HepG2 (cell line): ENCODE data around the gene ATP4A. TPM values are rescaled to one million over a fixed set of nuclear protein-coding genes. Genes with fewer than 3 reads are reported as not detected.

Experiments used
- ATF5 ChIP-seq: sonication (generic); formaldehyde crosslinking; IDR thresholded peaks from 2 replicates; pipeline ENCODE4 v1.4.0; 2020; ENCODE audit warnings: mild to moderate bottlenecking, low read depth, missing genetic modification reagents
- CREB1 ChIP-seq, 2 experiments: fragments of 450-650 bp in 1 of 2; IDR thresholded peaks; 2 replicates each; pipeline ENCODE4 v1.6.1; 2016 to 2017; ENCODE audit warnings: control low read depth in 1 of 2, mild to moderate bottlenecking in 1 of 2, missing compliant biosample characterization in 1 of 2, missing genetic modification characterization in 1 of 2
- FOXA3 ChIP-seq: IDR thresholded peaks from 2 replicates; pipeline ENCODE4 v1.6.1; 2016; ENCODE audit warnings: missing genetic modification reagents, missing compliant biosample characterization
- KLF12 ChIP-seq: sonication (generic); formaldehyde crosslinking; IDR thresholded peaks from 2 replicates; pipeline ENCODE4 v1.4.0; 2020; ENCODE audit warnings: missing genetic modification reagents, borderline replicate concordance
- MXD1 ChIP-seq: sonication (generic); formaldehyde crosslinking; IDR thresholded peaks from 2 replicates; pipeline ENCODE4 v1.4.0; 2020; ENCODE audit warnings: mild to moderate bottlenecking, missing genetic modification reagents
- NR2F6 ChIP-seq, 2 experiments: IDR thresholded peaks; 2 replicates each; pipeline ENCODE4 v1.6.1; 2016; ENCODE audit warnings: antibody characterized with exemption in 1 of 2, mild to moderate bottlenecking in 1 of 2
- RFX1 ChIP-seq: fragments of 450-650 bp; IDR thresholded peaks from 2 replicates; pipeline ENCODE4 v1.6.1; 2017
- SMARCC2 ChIP-seq: fragments of 450-650 bp; IDR thresholded peaks from 2 replicates; pipeline ENCODE4 v1.6.1; 2017; ENCODE audit warnings: antibody characterized with exemption, mild to moderate bottlenecking
- TBL1XR1 ChIP-seq: fragments of 150-350 bp; IDR thresholded peaks from 2 replicates; pipeline ENCODE4 v1.6.1; 2014; ENCODE audit warnings: borderline replicate concordance, low read length; ENCODE audit not compliant: partially characterized antibody
- ZBTB14 ChIP-seq: sonication (generic); formaldehyde crosslinking; IDR thresholded peaks from 2 replicates; pipeline ENCODE4 v1.4.0; 2020; ENCODE audit warnings: missing genetic modification reagents
- ZFX ChIP-seq: sonication (generic); formaldehyde crosslinking; IDR thresholded peaks from 2 replicates; pipeline ENCODE4 v1.4.0; 2020; ENCODE audit warnings: mild to moderate bottlenecking, low read depth, missing genetic modification reagents, moderate library complexity
- ZNF646 ChIP-seq: sonication (generic); formaldehyde crosslinking; IDR thresholded peaks from 2 replicates; pipeline ENCODE4 v1.9.0; 2021; ENCODE audit warnings: mild to moderate bottlenecking, missing genetic modification reagents
- ZNF75D ChIP-seq: sonication (generic); formaldehyde crosslinking; IDR thresholded peaks from 2 replicates; pipeline ENCODE4 v1.8.1; 2023; ENCODE audit warnings: missing genetic modification reagents, mild to moderate bottlenecking, borderline replicate concordance
- ZNF841 ChIP-seq: sonication (generic); formaldehyde crosslinking; IDR thresholded peaks from 2 replicates; pipeline ENCODE4 v1.8.1; 2023; ENCODE audit warnings: missing genetic modification reagents, borderline replicate concordance
- polyA plus RNA-seq, 8 experiments: library from polyadenylated mRNA; depleted of rRNA in 3 of 8; stranded (reverse) in 7 of 8; unstranded in 1 of 8; fragments of >200 nt; fragmentation: Illumina TruSeq in 4 of 8; extraction: Trizol in 4 of 8; gene quantifications; 2 replicates each; pipeline versions ENCODE4 v1.2.1 to v1.2.3, GENCODE V29; 2011 to 2016; ENCODE audit warnings: low read depth in 4 of 8, missing spikeins in 1 of 8, mixed read lengths in 1 of 8; ENCODE audit not compliant: insufficient read depth in 1 of 8
- total RNA-seq, 5 experiments: library from RNA; depleted of rRNA; stranded (reverse); fragments of >200 nt; fragmentation: Illumina TruSeq; extraction: Trizol; gene quantifications; 2 replicates each; pipeline ENCODE4 v1.2.3, GENCODE V29; 2016; ENCODE audit warnings: low read depth in 1 of 5
- TF ChIP-seq, protein P1 (sequence below): IDR thresholded peaks from 2 replicates; pipeline ENCODE4 v1.6.1; 2016
- TF ChIP-seq, protein P2 (sequence below): sonication (generic); formaldehyde crosslinking; IDR thresholded peaks from 2 replicates; pipeline ENCODE4 v1.4.0; 2020; ENCODE audit warnings: mild to moderate bottlenecking, missing genetic modification reagents

ATP4A gene
- total and polyA plus RNA-seq, 2 of the 13 experiments (the other 11 are each of a cell fraction or from before 2014, with no cell fraction given): 0.08 to 0.11 TPM

DNA sequence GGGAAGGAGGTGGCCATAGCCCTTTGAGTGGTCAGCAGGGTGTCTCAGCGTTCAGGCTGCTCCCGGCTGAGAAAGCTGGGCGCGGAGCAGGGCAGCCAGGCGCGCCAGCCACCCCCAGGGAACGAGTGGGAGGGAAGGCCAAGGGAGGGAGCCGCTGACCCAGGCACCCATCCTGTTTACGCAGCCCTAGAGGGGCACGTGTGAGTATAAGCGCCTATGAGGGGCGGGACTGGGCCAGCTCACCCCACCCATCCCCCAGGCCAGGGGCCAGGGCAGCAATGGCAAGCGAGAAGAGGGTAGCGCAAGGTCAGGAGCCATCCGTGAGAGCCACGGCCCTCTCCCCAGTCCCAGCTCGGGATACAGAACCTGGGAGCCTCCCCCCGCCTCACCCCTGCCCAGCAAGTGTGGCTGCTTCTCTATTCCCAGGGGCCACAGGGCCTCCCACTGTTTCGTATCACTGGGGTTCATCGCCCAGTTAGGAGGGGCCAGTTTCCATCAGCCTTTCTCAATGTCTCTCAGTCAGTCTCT lies 49.1 kb downstream of the ATP4A start (continued):
- peak; percentile 43; the same call in 1 of the 2 replicates for TF ChIP-seq MXD1 (CRISPR knock-in tag)
- no peak for TF ChIP-seq KLF12
- TF ChIP-seq ZNF646: no peak
- TF ChIP-seq FOXA3 (CRISPR knock-in tag): 0 out of 2 replicates have a peak, but pooled peaks have one; percentile 17
- no peak for TF ChIP-seq ATF5 (CRISPR knock-in tag)
- no peak for TF ChIP-seq NR2F6 (IDR thresholded peaks at IDR 0.05)
- TF ChIP-seq NR2F6 (CRISPR knock-in tag; IDR thresholded peaks at IDR 0.05): peak; percentile 24; the same call in 1 of the 2 replicates
- no peak for TF ChIP-seq ZNF841 (CRISPR knock-in tag)
- TF ChIP-seq CREB1 (IDR thresholded peaks at IDR 0.05): no peak
- TF ChIP-seq CREB1 (CRISPR knock-in tag; IDR thresholded peaks at IDR 0.05): no peak
- TF ChIP-seq, protein P1, sequence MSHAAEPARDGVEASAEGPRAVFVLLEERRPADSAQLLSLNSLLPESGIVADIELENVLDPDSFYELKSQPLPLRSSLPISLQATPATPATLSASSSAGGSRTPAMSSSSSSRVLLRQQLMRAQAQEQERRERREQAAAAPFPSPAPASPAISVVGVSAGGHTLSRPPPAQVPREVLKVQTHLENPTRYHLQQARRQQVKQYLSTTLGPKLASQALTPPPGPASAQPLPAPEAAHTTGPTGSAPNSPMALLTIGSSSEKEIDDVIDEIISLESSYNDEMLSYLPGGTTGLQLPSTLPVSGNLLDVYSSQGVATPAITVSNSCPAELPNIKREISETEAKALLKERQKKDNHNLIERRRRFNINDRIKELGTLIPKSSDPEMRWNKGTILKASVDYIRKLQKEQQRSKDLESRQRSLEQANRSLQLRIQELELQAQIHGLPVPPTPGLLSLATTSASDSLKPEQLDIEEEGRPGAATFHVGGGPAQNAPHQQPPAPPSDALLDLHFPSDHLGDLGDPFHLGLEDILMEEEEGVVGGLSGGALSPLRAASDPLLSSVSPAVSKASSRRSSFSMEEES: no peak
- no peak for TF ChIP-seq SMARCC2
- TF ChIP-seq ZNF75D: no peak
- TF ChIP-seq, protein P2, sequence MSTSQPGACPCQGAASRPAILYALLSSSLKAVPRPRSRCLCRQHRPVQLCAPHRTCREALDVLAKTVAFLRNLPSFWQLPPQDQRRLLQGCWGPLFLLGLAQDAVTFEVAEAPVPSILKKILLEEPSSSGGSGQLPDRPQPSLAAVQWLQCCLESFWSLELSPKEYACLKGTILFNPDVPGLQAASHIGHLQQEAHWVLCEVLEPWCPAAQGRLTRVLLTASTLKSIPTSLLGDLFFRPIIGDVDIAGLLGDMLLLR (CRISPR knock-in tag): 0 out of 2 replicates have a peak, but pooled peaks have one; percentile 25
- no peak for TF ChIP-seq RFX1
- TF ChIP-seq ZBTB14 (CRISPR knock-in tag): no peak
- 0 out of 2 replicates have a peak, but pooled peaks have one; percentile 27 for TF ChIP-seq ZFX (CRISPR knock-in tag)
- TF ChIP-seq TBL1XR1: no peak
